HEK293T (cell line): ENCODE results near the gene JCHAIN.
"Not testable (repeated sequence)": the region's sequence is repeated elsewhere in the genome, so short reads cannot be mapped to it uniquely, and the experiment has no call there.

ENCODE experiments used
- CTCF ChIA-PET: fragments of 350-600 bp; formaldehyde crosslinking; extraction: SDS; loops from one replicate; lab custom pipeline; 2021; ENCODE audit warnings: antibody characterized with exemption, inconsistent platforms; lab: Yijun Ruan, JAX
- POLR2A ChIA-PET: fragments of 350-600 bp; formaldehyde crosslinking; extraction: SDS; loops from one replicate; lab custom pipeline; 2020; ENCODE audit warnings: antibody characterized with exemption, inconsistent platforms; lab: Yijun Ruan, JAX
- DNase-seq: peaks from one replicate; pipeline ENCODE4 v3.0.0; 2012; ENCODE audit warnings: mixed read lengths; ENCODE audit errors: extremely low spot score
- ARNT ChIP-seq: fragments of 450-650 bp; IDR thresholded peaks from 2 replicates; pipeline ENCODE4 v1.6.1; 2017; ENCODE audit warnings: mild to moderate bottlenecking
- BHLHE40 ChIP-seq: fragments of 450-650 bp; IDR thresholded peaks from 2 replicates; pipeline ENCODE4 v1.6.1; 2016; ENCODE audit warnings: mild to moderate bottlenecking, moderate library complexity, borderline replicate concordance
- CTBP1 ChIP-seq: fragments of 450-650 bp; IDR thresholded peaks from 2 replicates; pipeline ENCODE4 v1.6.1; 2016; ENCODE audit warnings: borderline replicate concordance
- ELF4 ChIP-seq: fragments of 450-650 bp; IDR thresholded peaks from 2 replicates; pipeline ENCODE4 v1.6.1; 2017; ENCODE audit warnings: antibody characterized with exemption
- FOXA1 ChIP-seq: fragments of 450-650 bp; IDR thresholded peaks from 2 replicates; pipeline ENCODE4 v1.6.1; 2016; ENCODE audit warnings: mild to moderate bottlenecking
- FOXK2 ChIP-seq: fragments of 450-650 bp; IDR thresholded peaks from 2 replicates; pipeline ENCODE4 v1.6.1; 2016; ENCODE audit warnings: mild to moderate bottlenecking
- FOXM1 ChIP-seq: fragments of 450-650 bp; IDR thresholded peaks from 2 replicates; pipeline ENCODE4 v1.6.1; 2017; ENCODE audit warnings: mild to moderate bottlenecking, borderline replicate concordance
- HDGF ChIP-seq: fragments of 450-650 bp; IDR thresholded peaks from 2 replicates; pipeline ENCODE4 v1.6.1; 2017; ENCODE audit warnings: antibody characterized with exemption, borderline replicate concordance
- L3MBTL2 ChIP-seq: fragments of 450-650 bp; conservative IDR thresholded peaks from 2 replicates; pipeline ENCODE4 v1.6.1; 2016; ENCODE audit warnings: mild to moderate bottlenecking
- LEF1 ChIP-seq: fragments of 450-650 bp; IDR thresholded peaks from 2 replicates; pipeline ENCODE4 v1.6.1; 2017; ENCODE audit warnings: mild to moderate bottlenecking, borderline replicate concordance
- NFRKB ChIP-seq: fragments of 450-650 bp; IDR thresholded peaks from 2 replicates; pipeline ENCODE4 v1.6.1; 2016; ENCODE audit warnings: mild to moderate bottlenecking, moderate library complexity
- SP1 ChIP-seq: fragments of 450-650 bp; IDR thresholded peaks from 2 replicates; pipeline ENCODE4 v1.6.1; 2017
- SUZ12 ChIP-seq: fragments of 450-650 bp; IDR thresholded peaks from 2 replicates; pipeline ENCODE4 v1.6.1; 2016; ENCODE audit warnings: mild to moderate bottlenecking
- TARDBP ChIP-seq: fragments of 450-650 bp; IDR thresholded peaks from 2 replicates; pipeline ENCODE4 v1.6.1; 2016
- ZNF384 ChIP-seq: fragments of 450-650 bp; IDR thresholded peaks from 2 replicates; pipeline ENCODE4 v1.6.1; 2016
- TF ChIP-seq, protein P1 (sequence below): fragments of 450-650 bp; IDR thresholded peaks from 2 replicates; pipeline ENCODE4 v1.6.1; 2016

The JCHAIN gene

DNA sequence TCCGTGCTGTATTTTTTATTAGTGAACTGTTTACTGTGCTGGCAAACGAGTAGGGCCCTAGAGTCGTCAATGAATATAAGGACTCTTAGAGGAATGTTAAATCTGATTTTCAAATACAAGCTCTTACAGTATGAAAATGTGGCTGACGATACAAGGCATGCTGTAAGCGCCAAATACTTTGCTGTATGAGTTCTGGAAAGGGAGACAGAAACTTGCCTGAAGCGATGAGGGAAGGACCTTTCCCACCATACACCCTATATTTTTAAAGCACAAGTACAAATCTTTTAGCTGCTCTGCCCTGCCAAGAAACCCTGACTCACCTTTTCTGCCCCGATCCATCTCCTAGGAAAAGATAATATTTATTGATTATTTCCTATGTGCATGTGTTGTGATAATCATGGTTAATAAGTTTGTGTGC is 39.7 kb upstream of the JCHAIN start:
- POLR2A ChIA-PET, result interaction anchor here (1.0 to 3.4 kb wide), 6 partner anchors 17 to 291 kb away, joined by 3 to 19 read pairs (median 5); partner anchors contain the start of genes RUFY3 and UTP3
- no peak for DNase-seq
- TF ChIP-seq ZNF384, result no peak
- no peak for TF ChIP-seq FOXK2
- TF ChIP-seq, protein P1, sequence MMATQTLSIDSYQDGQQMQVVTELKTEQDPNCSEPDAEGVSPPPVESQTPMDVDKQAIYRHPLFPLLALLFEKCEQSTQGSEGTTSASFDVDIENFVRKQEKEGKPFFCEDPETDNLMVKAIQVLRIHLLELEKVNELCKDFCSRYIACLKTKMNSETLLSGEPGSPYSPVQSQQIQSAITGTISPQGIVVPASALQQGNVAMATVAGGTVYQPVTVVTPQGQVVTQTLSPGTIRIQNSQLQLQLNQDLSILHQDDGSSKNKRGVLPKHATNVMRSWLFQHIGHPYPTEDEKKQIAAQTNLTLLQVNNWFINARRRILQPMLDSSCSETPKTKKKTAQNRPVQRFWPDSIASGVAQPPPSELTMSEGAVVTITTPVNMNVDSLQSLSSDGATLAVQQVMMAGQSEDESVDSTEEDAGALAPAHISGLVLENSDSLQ, result no peak
- TF ChIP-seq LEF1, result no peak
- TF ChIP-seq FOXM1, result no peak
- TF ChIP-seq NFRKB, result no peak
- TF ChIP-seq ARNT, result no peak
- no peak for TF ChIP-seq SP1
- TF ChIP-seq FOXA1, result no peak
- no peak for TF ChIP-seq SUZ12
- no peak for TF ChIP-seq HDGF
- no peak for TF ChIP-seq L3MBTL2
- TF ChIP-seq ELF4, result no peak
- CTCF ChIA-PET, result interaction anchor here (0.5 to 1.0 kb wide), 3 partner anchors 23 to 103 kb away, joined by 3 to 4 read pairs (median 3); no protein-coding TSS in a partner anchor

DNA sequence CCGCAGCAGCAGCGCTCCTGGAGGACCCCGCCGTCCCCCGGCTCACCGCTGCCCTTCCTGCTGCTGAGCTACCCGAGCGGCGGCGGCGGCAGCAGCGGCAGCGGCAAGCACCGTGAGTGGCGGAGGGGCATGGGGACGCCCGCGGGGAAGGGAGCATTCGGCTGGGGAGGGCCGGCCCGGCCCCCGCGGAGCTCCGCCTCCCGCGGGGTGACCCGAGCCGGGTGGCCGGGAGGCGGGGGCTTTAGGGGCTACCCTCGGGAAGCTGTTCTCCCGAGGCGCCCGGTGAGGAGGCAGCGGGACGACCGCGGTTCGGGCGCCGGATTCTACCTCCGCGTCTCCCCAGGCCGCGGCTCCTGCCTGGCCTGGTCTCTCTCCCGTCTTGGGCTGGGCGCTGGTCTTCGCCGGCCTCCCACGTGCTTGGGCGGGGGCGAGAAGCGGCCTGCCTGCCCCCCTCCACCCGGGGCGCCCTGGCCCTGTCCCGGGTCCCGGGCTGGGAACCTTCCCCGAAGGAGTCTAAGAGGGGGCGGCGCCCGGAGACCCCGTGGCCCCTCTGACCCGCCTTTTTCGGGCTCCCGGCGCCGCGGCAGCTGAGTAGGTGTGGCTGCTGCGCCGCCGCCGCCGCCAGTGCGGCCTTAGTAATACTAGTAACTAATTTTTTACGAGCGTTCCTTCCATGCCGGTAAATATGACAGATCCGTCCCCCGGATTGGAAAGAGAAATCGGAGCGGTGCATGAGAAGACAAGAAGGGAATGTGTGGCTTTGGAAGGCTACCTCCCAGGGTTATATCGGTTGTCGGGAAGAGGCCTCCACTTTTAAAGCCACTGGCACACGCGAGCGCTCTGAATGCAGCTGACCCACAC is 39.1 kb upstream of the JCHAIN start:
- ChIA-PET CTCF (interaction anchor here (1.5 kb wide), 1 partner anchor 29 kb away, joined by 4 read pairs; no protein-coding TSS in a partner anchor), POLR2A (interaction anchor here (0.7 to 3.4 kb wide), 13 partner anchors 16 to 292 kb away, joined by 3 to 19 read pairs (median 5); partner anchors contain the start of genes RUFY3 and UTP3)
- DNase-seq, result peak; percentile 60
- TF ChIP-seq L3MBTL2 (peak; percentile 95), ARNT (no peak)

DNA sequence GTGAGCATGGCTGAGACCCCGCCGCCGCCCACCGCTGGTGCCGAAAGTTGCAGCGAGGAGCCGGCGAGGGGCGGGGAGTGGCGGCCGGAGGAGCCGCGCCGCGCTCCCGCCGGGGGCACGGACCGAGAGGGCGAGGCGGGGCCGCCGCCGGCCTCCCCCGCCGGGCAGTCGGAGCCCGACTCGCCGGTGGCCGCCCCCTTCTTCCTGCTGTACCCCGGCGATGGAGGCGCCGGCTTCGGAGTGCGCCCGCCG is 38.5 kb upstream of the JCHAIN start:
- ChIA-PET POLR2A (interaction anchor here (0.7 to 3.4 kb wide), 8 partner anchors 16 to 292 kb away, joined by 3 to 19 read pairs (median 4); partner anchors contain the start of genes RUFY3 and UTP3), CTCF (interaction anchor here (1.5 kb wide), 1 partner anchor 30 kb away, joined by 4 read pairs; no protein-coding TSS in a partner anchor)
- DNase-seq, result no peak
- TF ChIP-seq NFRKB (no peak), L3MBTL2 (no peak), FOXA1 (no peak), FOXK2 (no peak)

DNA sequence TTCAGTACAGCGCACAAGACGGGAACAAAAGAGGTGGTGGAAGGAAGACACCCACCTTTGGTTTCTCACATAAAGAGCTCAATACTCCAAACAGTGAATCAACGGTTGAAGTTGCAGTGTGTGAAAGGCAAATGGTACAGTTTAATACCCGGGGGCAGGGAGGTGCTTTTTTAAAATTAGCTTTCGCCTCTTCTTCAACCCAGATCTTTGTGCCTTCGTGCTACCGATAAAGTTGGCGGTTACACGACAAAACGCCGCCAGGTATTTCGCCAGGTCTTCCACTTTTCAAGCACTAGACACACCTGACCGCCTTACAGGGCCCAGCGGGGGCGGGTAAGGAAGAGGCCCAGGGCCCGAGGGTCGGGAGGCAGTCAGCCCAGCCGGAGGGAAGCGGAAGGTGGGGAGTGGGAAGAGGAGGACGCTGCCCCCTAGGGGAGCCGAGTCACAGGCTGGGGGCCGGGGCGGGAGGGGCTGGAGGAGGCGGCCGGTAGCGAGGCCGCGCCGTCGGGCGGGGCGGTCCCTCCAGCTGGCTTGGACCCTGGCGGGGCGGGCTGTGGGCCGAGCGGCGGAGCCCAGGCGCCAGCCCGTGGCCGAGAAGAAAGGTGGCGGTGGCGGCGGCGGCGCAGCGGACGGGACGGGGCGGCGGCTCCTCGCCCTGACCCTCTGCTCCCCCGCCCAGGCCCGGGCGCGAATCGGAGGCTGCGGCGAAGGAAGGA is 38.1 kb upstream of the JCHAIN start:
- TF ChIP-seq ELF4 (no peak), L3MBTL2 (peak; percentile 32; the same call in 1 of the 2 replicates)
- DNase-seq, result peak; percentile 75
- ChIA-PET POLR2A (interaction anchor here (0.6 to 3.4 kb wide), 15 partner anchors 8 to 293 kb away, joined by 3 to 19 read pairs (median 4); partner anchors contain the start of genes DCK, RUFY3 and UTP3), CTCF (interaction anchor here (0.7 to 1.5 kb wide), 2 partner anchors 30 to 53 kb away, joined by 3 to 4 read pairs; no protein-coding TSS in a partner anchor)

DNA sequence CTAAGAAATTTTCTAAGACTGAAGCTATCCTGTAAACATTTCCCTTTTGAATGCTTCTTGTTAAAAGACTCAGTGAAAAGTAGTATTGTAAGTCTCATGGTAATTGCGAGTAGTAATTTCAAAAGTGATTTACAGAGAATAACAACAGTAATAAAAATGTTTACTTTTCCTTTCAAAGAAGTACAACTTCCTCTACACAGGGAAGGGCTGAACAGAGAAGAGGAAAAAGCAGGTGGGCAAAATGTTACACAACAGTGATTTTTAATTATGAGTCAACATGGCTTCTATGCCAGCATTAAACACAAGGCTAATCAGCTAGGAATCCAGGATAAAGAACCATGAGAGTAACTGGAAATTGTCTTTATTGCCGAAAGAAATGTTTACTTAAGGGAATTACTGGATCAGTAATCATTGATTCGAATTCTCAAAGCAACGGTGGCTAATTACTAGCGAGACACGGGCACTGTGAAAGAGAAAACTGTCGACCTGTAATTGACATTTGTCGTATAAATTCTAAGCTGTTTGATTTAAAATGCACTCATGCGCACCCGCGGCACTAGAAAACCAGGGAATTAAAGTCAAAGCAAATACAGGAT is 37.4 kb upstream of the JCHAIN start:
- no peak for DNase-seq
- ChIA-PET POLR2A (interaction anchor here (0.9 to 3.4 kb wide), 9 partner anchors 9 to 290 kb away, joined by 3 to 19 read pairs (median 4); partner anchors contain the start of genes DCK, RUFY3 and UTP3), CTCF (interaction anchor here (0.7 to 1.5 kb wide), 2 partner anchors 31 to 52 kb away, joined by 3 to 4 read pairs; no protein-coding TSS in a partner anchor)
- TF ChIP-seq ELF4 (no peak), FOXA1 (no peak), FOXM1 (no peak), HDGF (no peak), CTBP1 (no peak), SUZ12 (no peak), LEF1 (no peak), NFRKB (no peak), SP1 (no peak), ZNF384 (no peak), BHLHE40 (no peak), TARDBP (no peak), ARNT (no peak), FOXK2 (no peak)
- TF ChIP-seq, protein P1, result no peak

DNA sequence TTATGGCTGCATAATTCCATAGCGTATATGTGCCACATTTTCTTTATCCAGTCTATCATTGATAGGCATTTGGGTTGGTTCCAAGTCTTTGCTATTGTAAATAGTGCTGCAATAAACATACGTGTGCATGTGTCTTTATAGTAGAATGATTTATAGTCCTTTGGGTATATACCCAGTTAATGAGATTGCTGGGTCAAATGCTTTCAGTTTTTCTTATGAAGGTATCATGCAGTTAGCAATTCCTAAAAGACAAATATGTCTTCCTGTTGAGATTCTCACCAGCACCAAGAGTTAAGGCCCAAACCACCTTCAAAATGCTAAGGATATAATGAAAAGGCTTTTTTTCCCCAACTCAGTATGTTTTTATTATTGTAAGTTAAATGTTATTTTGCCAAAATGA is 36.3 kb upstream of the JCHAIN start:
- CTCF ChIA-PET, POLR2A ChIA-PET, DNase-seq: not testable (repeated sequence)
- TF ChIP-seq, protein P1, result peak; percentile 76
